Muscle of arm (tissue), 12 donors: Measurements from ENCODE around the gene YKT6. TPM values are rescaled to one million over a fixed set of nuclear protein-coding genes. Genes with fewer than 3 reads are reported as not detected.
A peak's percentile ranks its signal among the peaks of the same experiment; 100 is the strongest.

Experiments
- DNase-seq: peaks from one replicate; pipeline ENCODE4 v3.0.0-alpha.2; 2013
- polyA plus RNA-seq, 12 donors: library from polyadenylated mRNA; unstranded; fragments of 120-200 nt; gene quantifications; one replicate each; pipeline ENCODE4 v1.2.1, GENCODE V29; 2013; ENCODE audit not compliant: insufficient read length in 12 of 12

Gene YKT6
- polyA plus RNA-seq, 12 donors: 68.1 to 89.8 (median 70.7) TPM; not detected in 1

DNA sequence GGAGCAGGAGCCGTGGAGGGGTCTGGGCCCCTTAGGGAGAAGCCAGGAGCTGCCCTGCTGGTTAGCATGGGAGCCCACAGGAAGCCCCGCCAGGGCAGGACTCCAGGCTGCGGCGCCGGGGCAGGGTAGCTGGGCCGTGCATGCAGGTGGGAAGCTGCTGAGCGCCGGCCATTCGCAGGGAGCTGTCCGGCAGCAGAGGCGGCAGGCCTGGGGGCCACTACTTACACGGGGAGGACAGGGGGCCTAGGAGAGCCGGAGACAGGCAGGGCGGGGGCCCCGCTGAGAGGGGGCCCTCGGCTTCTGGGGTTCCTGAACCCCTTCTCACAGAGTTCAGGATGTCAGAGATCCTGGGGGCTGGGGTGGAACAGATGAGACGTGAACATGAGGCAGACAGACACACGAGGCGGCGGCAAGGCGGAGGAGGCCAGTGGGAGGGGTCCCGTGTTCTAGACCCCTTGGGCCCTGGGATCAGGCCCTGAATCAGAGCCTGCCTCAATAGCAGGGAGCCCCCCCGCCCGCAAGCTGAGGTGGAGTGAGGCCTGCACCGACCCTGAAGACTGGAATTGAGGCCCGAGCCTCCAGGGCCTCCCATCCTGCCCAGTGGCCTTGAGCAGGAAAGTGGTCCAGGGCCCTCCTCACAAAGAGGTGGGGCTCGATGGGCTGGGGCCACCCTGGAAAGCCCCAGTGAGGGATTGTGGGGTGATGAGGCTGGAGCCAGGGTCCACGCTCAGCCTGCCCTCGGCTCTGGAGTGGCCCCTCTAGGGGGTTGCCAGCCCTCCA, 28.0 kb downstream of the YKT6 start:
- DNase-seq: no peak

DNA sequence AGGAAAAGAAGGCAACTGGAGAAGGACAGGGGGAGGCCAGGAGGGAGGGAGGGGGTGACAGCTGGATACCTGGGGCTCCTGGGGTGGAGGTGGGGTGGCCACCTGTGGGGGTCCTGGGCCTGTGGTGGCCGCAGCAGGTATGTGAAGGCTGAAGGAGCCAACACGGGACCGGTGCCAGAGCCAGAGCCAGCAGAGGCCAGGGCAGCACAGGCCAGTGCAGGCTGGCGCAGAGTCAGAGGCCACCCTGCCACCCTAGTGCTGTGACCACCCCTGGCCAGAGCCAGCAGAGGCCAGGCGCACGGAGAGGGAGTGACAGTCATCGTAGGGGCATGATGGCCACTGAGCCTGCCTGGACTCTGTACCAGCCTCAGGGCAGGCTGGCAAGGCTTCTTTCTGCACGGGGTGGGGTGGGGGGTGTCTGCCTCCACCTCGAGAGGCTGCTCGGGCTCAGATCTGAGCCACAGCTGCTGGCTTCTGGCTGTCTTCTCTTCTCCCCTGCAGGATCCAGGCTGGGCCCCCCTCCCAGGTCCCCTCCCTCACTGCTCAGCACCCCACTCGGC, 28.8 kb downstream of the YKT6 start:
- DNase-seq: no peak

DNA sequence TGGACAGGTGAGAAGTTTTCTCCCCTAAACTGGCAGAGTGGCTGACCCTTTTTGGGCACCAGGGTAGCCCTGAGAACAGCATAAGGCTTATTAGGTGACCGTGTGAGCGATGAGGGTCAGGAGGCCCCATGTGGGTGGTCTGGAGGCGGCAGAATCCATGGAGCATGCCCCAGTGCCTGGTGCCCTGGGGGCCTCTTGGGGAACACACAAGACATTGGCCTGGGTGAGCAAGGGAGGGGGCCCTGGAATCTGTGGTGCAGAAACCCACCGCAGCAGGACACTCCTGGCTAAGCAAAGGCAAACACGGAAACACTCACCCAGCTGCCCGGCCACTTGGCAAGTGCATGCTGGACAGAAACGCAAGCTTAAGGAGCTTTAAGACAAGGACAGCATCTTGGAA, 29.5 kb downstream of the YKT6 start:
- no peak for DNase-seq

DNA sequence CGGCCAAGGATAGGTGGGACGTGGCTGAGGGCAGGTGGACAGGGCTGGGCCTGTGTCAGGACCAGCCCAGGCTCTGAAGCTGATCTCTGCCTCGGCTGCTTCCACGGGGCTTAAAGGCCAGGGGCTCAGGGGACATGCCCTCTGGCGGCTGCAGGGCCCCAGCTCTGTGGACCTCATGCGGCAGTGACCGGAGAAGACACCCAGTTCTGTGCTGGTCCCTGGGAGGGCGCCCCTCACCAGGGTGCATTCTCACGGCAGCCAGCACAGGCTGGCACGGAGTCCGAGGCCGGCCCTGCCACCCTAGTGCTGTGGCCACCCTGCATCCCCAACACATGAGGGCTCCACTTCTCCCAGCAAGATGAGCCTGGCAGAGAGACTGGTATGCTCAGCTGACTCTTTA, 30.3 kb downstream of the YKT6 start:
- DNase-seq: no peak

DNA sequence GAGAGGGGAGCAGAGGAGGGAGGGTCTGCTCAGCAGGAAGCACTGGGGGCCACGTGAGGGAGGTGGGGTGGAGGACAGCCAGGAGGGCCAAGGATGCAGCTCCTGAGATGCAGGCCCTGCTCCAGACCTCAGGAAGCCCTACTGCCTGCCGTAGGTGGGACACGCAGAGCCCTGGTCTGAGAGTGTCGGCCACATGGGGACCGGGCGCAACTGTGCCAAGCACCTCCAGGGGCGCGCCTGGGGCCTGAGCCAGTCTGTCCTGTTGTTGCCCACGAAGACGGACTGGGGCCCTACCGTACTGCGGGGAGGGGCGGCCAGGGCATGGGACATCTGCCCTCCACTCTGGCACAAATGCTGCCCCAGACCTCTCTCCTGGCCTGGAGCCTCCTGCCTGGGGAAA, 31.6 kb downstream of the YKT6 start:
- DNase-seq: no peak

DNA sequence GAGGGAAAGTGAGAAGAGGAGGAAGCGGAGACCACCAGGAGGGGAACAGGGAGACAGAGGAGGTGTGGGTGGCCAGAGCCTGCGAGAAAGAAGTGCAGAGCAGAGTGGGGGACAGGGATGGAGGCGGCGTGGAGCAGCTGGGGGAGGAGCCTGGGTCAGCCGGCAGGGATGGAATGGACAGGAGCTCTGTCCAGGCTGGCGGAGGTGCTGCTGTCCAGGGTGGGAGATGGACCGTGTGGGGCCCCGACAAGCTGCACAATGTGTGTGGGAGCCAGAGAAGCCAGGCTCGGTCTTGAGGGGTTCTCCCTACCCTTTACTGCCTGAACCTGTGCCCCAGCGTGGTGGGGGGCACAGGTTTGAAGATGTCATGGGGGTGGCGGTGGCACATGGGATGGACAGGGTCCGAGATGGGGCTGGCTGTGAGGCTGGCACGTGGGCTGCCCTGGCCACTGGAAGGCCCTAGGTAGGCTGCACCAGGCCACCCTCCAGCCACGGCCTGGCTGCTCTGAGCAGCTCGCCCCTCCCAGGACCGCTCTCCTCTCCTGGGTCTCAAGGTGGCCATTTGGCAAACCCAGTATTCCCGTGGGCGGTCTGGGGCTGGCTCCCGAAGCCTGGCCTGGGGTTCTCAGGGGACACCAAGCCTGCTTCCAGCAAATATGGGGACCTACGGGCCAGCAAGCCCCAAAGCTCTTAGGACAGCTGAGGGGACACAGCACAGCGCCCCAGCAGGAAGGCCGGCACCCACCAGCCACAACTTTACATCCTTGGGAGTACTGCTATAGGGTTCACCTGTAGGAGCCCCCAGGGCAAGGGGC, 32.3 kb downstream of the YKT6 start:
- DNase-seq: no peak

DNA sequence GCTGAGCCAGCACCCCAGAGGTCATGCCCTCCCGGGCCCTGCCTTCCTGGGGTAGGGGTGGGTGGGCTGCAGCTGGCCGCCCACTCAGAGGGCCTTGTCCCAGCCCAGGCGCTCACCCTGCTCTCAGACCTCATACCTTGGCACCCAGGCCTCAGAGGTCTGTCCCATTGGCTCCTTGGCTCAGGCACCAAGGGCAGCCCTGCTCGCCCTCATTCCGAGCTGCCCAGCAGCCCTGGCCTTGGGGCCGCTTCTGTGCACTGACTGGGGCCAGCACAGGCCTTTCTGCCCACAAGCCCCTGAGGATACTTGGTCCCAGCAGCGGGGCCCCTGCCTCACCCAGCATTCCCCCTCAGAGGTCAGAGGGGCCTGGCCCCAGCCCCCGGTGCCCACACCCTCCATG, 34.3 kb downstream of the YKT6 start:
- no peak for DNase-seq

DNA sequence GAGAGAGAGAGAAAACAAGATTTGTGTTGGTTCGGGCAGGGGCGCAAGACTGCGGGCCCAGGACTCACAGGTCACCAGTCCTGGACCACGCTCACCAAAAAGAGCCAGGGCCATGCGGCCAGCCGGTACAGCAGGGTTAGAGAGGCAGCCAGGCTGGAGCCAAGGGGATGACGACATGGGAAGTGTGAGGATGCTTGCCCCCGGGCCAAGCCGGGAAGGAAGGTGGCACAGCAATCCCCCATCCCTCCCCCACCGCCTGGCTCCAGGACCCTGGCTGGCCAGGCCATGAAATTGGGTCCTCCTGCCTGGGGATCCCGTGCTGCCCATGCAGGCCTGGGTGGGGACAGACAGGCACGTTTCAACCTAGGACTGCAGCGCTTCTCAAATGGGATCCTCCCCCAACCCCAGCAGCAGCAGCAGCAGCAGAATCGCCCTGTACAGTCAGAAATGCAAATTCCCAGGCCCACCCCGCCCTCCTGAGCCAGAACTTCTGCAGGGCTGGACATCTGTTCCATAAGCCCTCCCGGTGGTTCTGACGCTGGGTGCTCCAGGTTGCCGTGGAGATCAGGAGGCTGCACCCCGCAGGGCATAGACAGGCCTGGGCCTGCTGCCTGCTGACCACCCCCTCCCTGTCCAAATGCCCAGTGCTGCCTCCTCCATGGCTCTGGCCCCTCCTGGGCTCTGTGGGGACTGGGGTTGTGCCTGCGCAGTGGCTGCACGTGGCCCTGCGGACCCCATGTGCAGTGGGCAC, 35.0 kb downstream of the YKT6 start:
- no peak for DNase-seq

DNA sequence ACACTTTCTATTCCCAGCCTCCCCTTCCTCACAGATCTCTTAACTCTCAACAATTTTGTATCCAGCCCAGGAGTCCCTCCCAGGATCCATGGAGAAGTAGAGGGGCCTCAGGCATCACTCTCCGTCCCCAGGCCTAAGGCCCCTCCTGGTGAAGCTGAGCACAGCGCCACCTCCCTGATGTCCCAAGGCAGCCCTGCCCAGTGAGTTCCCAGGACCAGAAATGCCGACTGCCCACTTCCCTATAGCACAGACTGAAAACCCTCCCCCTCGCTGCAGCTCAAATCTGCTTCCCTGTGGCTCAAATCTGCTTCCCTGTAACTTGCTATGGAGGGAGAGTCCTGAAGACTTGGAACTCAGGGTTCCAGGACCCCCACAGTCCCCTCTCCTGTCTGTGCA, 35.6 kb downstream of the YKT6 start:
- no peak for DNase-seq

DNA sequence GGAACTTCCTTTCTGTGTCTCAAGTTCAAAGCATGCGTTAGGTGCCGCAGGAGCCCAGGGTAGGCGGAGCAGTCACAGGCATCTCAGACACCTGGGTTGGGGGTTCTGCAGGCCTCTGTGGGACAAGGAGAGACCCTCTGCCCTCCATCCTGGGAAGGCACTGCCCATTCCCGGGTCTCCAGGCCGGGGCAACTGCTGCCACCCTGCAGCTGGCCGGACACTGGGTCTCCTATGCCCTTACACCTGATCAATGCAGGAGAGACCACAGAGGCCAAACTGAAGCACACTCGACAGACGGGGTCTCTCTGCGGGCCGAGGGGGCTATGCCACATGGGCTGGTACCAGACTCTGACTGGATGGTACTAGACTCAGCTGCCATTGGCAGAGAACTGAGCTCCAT, 36.9 kb downstream of the YKT6 start:
- DNase-seq: no peak

DNA sequence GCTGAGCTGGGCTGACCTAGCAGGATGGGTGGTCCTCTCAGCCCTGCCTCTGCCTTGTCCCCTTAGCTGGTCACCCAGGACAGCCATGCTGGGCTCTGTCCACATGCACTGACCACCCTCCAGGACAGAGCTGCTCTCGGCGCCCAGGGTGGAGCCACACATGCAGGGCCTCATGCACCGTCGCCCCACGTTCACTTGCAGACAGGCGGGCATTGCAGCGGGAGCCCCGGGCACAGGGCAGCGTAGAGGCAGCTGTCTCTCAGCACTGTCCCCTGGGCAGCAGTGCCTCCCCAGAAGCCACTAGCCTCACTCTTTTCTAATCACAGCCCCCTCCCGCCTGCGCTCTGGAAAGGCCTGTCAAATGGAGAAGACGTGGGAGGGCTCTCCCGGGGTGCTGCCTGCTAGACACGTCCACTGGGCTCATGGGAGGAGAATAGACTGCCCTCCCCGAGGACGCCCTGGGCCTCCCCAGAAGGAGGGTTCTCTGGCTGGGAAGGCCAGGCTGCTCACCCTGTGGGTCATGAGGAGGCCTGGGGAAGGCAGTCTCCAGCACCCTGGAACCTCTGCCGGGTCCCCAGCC, 37.4 kb downstream of the YKT6 start:
- DNase-seq: no peak

DNA sequence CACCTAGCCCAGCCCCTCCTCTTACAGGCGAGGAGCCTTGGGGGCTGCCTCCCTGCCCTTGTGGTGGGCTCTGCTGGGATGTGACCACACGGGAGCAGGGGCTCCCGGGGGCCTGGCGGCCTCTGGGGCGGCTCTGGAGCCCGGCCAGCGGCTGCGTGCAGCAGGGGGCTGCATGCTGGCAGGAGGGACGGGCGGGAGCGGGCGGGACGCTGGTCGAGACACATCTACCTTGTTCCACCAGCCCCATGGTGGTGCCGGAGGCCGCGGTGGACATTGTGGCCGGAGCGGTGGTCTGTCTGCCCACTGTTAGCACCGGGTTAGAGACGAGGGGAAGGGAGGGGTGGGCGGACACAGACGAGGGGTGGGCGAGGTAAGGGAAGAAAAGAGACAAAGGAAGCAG, 38.6 kb downstream of the YKT6 start:
- DNase-seq: no peak

DNA sequence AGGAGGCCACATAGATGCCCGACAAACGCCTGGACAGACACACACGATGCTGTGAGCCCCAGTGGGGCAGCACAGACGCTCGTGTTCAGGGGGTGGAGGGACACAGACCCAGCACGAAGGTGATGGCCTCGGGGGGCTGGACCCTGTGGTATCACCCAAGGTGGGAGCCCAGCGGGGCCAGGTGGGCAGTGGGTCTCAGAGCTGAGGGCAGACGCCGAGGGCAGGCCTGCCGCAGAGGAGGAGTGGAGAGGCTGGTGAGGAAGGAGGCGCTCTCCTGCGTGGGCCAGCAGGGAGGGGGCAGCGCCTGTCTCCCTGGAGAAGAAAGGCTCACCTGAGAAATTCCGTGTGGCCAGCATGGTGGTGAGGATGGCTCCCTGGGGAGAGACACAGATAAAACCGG, 39.6 kb downstream of the YKT6 start:
- DNase-seq: no peak

DNA sequence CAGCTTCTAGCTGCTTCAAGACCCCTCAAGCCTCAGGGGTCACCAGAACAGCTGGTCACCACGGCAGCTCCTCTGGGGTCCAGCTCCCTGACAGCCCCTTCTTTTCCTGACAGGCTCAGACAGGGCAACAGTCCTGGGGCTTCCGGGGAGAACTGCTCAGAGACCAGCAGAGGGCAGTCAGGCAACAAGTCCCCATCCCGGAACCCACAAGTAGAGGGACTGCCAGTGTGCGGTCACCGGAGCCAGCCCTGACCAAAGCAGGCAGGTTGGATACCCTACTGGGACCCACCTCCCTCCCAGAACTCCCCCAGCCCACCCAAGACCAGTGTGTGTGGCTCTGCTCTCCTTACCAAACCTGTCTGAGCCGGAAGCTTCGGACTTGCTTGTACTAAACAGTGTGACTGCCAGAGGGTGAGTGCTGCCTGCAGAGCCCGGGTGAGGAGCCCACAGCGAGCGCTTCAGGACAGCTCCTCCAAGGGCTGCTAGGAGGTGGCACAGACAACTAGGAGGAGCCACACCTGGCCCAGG, 40.3 kb downstream of the YKT6 start:
- peak; percentile 68 for DNase-seq

DNA sequence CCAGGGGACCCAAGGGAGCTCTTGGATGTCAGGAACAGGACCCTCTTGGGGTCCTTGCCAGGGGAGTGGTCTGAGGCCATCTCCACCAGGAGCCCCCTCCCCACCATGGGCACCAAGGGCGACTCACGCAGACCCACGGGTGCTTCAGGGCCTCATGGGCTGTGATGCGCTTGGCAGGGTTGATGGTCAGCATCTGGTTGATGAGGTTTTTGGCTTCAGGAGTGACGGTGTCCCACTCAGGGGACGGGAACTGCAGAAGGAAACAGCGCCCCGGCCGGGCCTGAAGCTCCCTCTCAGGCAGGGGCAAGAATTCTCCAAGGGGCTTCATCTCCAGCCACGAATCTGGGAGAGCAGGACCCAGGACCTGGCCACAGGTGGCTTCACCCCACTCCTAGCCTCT, 41.3 kb downstream of the YKT6 start:
- DNase-seq: no peak

DNA sequence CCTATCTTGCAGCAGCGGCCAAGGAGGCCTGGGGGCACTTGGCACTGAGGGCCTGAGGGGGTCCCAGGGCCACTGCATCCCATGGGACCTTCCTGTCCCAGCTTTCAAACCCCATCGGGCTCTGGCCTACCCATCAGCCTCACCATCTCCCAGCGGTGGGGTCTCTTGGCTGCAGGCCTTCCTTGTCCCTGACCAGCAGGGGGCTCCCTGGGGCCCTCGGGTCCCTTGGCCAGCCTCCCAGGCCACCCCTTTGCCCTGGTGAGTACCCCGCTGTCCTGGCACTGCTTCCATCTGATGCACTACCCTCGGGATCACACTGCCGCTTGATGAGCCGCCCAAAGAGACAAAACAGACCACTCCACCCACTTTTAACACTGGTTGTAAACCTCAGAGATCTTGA, 43.5 kb downstream of the YKT6 start:
- no peak for DNase-seq

DNA sequence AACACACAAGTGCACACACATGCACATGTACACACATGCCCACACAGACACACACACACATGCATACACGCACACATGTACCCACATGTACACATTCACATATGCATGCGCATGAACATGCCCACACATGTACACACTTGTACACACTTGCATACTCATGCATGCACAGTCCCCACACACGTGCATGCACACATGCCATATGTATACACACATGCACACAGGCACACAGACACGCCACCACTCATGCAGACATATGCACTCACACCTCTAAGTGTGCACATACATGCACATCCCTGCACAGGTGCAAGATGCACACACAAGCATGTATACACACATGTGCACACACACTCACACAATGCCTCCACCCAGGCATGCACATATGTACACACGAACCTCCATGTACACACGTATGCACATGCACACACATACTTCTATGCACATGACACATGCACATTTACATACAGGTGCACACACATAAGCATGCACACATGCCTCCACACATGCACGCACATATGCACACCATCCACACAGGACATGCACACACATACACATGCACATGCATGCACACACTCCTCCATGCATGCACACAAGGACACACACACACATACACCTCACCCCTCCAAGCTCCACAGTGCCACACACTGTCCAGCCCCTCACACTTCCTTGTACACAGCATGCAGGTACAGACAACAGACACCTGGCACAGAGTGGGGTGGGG, 45.8 kb downstream of the YKT6 start:
- DNase-seq: no peak

DNA sequence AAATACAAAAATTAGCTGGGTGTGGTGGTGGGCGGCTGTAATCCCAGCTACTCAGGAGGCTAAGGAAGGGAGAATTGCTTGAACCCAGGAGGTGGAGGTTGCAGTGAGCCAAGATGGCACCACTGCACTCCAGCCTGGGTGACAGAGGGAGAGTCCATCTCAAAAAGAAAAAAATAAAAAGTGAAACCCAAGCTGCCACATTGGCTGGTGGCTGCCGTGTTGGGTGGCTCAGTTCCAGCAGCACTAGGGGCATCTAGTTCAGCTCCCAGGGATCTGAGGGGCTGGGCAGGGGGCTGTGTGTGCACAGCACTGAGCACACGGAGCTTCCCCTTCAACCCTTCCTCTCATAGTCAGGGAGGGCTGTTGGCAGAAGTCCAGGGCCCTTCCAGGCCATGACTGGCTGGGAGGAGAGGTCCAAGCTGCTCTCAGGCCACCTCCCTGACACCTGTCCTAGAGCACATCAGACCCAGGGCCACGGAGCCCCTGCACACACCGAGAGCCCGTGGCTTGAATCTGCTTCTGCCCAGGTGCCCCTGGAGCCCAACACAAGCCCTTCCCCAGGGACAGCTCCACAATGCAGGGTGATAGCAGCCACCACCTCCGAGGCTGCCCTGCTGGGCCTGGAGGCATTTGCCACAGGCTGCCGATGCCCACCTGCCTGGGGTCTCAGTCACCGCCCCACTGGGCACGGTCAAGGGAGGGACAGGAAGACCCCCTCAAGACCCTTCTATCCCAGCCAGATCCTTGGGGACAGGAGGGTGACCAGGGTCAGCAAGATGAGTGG, 47.3 kb downstream of the YKT6 start:
- no peak for DNase-seq

DNA sequence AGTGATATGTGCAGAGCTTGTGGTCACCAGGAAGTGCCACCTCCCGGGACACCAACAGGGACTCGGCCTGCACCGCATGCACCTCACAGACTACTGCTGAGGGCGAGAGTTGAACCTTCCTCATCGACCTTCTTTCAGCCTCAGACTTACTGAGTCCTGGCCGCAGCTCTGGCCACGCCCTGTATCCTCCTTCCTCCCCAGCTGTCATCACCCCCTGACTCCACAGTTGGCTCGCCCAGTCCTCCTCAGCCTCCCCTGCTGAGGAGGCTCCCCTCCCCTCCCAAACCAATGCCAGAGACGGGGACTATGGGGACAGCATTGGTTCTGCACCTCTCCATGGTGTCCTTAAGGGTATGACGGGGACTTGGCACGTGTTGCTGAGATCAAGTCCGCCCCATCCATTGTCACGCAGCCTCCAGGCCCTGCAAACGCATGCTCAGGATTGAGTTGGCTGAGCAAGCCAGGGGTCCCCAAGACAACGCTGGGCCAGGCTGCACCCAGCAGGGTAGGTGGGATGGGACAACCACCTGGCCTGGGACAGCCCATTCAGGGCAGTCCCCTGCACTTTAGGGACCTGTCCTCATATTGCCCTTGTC, 49.0 kb downstream of the YKT6 start:
- no peak for DNase-seq

DNA sequence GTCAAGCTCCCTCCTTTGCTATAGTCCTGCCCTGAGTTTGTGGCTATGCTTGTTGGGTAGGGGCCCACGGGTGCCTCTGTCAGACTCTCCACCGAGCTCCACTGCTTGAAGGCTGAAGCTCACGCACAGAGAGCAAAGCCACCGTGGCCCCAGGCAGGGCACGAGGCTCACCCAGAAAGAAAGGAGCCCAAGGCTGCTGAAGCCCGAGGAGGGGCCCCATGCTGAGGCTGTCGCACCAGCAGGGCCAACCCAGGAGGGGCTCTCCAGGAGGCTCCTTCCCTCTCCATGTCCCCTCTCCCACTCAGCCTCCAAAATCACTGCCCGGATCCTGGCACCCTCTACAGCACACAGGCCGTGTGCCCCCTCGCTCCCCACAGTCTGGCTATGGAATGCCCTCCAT, 50.5 kb downstream of the YKT6 start:
- no peak for DNase-seq
